Measurements from ENCODE around the gene GTPBP4.

- TF ChIP-seq ZC3H10 (CRISPR knock-in tag; IDR thresholded peaks at IDR 0.05), result no peak
- TF ChIP-seq ARNTL (CRISPR knock-in tag; IDR thresholded peaks at IDR 0.05; ENCODE audit: borderline replicate concordance, low read depth), result no peak
- no peak for TF ChIP-seq PPARA (CRISPR knock-in tag; IDR thresholded peaks at IDR 0.05; ENCODE audit: borderline replicate concordance)
- TF ChIP-seq SNAI2 (CRISPR knock-in tag; IDR thresholded peaks at IDR 0.05), result no peak
- TF ChIP-seq BACH2 (CRISPR knock-in tag; IDR thresholded peaks at IDR 0.05; ENCODE audit: borderline replicate concordance), result no peak
- TF ChIP-seq, protein P1, sequence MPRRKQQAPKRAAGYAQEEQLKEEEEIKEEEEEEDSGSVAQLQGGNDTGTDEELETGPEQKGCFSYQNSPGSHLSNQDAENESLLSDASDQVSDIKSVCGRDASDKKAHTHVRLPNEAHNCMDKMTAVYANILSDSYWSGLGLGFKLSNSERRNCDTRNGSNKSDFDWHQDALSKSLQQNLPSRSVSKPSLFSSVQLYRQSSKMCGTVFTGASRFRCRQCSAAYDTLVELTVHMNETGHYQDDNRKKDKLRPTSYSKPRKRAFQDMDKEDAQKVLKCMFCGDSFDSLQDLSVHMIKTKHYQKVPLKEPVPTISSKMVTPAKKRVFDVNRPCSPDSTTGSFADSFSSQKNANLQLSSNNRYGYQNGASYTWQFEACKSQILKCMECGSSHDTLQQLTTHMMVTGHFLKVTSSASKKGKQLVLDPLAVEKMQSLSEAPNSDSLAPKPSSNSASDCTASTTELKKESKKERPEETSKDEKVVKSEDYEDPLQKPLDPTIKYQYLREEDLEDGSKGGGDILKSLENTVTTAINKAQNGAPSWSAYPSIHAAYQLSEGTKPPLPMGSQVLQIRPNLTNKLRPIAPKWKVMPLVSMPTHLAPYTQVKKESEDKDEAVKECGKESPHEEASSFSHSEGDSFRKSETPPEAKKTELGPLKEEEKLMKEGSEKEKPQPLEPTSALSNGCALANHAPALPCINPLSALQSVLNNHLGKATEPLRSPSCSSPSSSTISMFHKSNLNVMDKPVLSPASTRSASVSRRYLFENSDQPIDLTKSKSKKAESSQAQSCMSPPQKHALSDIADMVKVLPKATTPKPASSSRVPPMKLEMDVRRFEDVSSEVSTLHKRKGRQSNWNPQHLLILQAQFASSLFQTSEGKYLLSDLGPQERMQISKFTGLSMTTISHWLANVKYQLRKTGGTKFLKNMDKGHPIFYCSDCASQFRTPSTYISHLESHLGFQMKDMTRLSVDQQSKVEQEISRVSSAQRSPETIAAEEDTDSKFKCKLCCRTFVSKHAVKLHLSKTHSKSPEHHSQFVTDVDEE (CRISPR knock-in tag; IDR thresholded peaks at IDR 0.05), result no peak
- no peak for TF ChIP-seq TOX (CRISPR knock-in tag; IDR thresholded peaks at IDR 0.05; ENCODE audit: borderline replicate concordance)
- TF ChIP-seq, protein P2, sequence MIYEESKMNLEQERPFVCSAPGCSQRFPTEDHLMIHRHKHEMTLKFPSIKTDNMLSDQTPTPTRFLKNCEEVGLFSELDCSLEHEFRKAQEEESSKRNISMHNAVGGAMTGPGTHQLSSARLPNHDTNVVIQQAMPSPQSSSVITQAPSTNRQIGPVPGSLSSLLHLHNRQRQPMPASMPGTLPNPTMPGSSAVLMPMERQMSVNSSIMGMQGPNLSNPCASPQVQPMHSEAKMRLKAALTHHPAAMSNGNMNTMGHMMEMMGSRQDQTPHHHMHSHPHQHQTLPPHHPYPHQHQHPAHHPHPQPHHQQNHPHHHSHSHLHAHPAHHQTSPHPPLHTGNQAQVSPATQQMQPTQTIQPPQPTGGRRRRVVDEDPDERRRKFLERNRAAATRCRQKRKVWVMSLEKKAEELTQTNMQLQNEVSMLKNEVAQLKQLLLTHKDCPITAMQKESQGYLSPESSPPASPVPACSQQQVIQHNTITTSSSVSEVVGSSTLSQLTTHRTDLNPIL (CRISPR knock-in tag; IDR thresholded peaks at IDR 0.05; ENCODE audit: low read depth), result no peak
- no peak for TF ChIP-seq ZFP30 (CRISPR knock-in tag; IDR thresholded peaks at IDR 0.05)
Observed at GRCh38 chr10:996031-996430, 7.8 kb downstream of the GTPBP4 start.

All from SK-N-SH treated with all-trans-retinoic acid at 6 μM for 48 hours (cell line).